Fibroblast of mammary gland (primary cell): Measurements from ENCODE around the gene GAS2L3.

Source experiments
- DNase-seq: peaks from one replicate; pipeline ENCODE4 v3.0.0-alpha.2; 2010; ENCODE audit warnings: low read depth
- H3K4me3 ChIP-seq: 2 replicates; pipeline ENCODE4 v1.5.1; 2011; ENCODE audit warnings: low read depth, mild to moderate bottlenecking, low read length, moderate library complexity; ENCODE audit not compliant: control insufficient read depth
- CTCF ChIP-seq: conservative IDR thresholded peaks from 2 replicates; pipeline ENCODE4 v1.5.1; 2011; ENCODE audit warnings: low read depth, low read length, inconsistent platforms; ENCODE audit not compliant: control insufficient read depth, insufficient read depth

GAS2L3 gene

GRCh38 chr12:100574187-100575074, 947 bp downstream of the GAS2L3 start:
- peak; percentile 21 for DNase-seq
- no peak for TF ChIP-seq CTCF

GRCh38 chr12:100576331-100577036, 3.0 kb downstream of the GAS2L3 start:
- no peak for TF ChIP-seq CTCF
- peak; percentile 88 for DNase-seq
- H3K4me3 ChIP-seq, result no peak overlapping the region

More at GRCh38 chr12:100574187-100575074, 947 bp downstream of the GAS2L3 start:
- H3K4me3 ChIP-seq, result peak overlapping the region; percentile 83

GRCh38 chr12:100578923-100579322, 5.4 kb downstream of the GAS2L3 start:
- TF ChIP-seq CTCF, result no peak
- DNase-seq, result no peak
- H3K4me3 ChIP-seq, result no peak overlapping the region

- H3K4me3 ChIP-seq, result no peak overlapping the region
- no peak for DNase-seq
- no peak for TF ChIP-seq CTCF
Observed at GRCh38 chr12:100579844-100580243, 6.4 kb downstream of the GAS2L3 start.

- no peak overlapping the region for H3K4me3 ChIP-seq
- no peak for TF ChIP-seq CTCF
- DNase-seq, result no peak
Observed at GRCh38 chr12:100584256-100584655, 10.8 kb downstream of the GAS2L3 start.

- no peak for DNase-seq
- TF ChIP-seq CTCF, result no peak
- no peak overlapping the region for H3K4me3 ChIP-seq
Observed at GRCh38 chr12:100591979-100592378, 18.5 kb downstream of the GAS2L3 start.
